Ishikawa (cell line): ENCODE data around the gene ASB4.

Experiments used
- CEBPB ChIP-seq: IDR thresholded peaks from 2 replicates; pipeline ENCODE4 v1.6.1; 2012
- CREB1 ChIP-seq: IDR thresholded peaks from 2 replicates; pipeline ENCODE4 v1.6.1; 2012; ENCODE audit warnings: low read depth
- EGR1 ChIP-seq: IDR thresholded peaks from 2 replicates; pipeline ENCODE4 v1.6.1; 2012
- EP300 ChIP-seq: IDR thresholded peaks from 2 replicates; pipeline ENCODE4 v1.6.1; 2012; ENCODE audit warnings: borderline replicate concordance
- FOXM1 ChIP-seq: IDR thresholded peaks from 2 replicates; pipeline ENCODE4 v1.6.1; 2012; ENCODE audit warnings: low read depth, borderline replicate concordance
- NFIC ChIP-seq: IDR thresholded peaks from 2 replicates; pipeline ENCODE4 v1.6.1; 2012
- RAD21 ChIP-seq: IDR thresholded peaks from 2 replicates; pipeline ENCODE4 v1.6.1; 2012; ENCODE audit warnings: low read depth
- TAF1 ChIP-seq: IDR thresholded peaks from 2 replicates; pipeline ENCODE4 v1.6.1; 2012; ENCODE audit warnings: low read depth, mild to moderate bottlenecking
- TCF12 ChIP-seq: IDR thresholded peaks from 2 replicates; pipeline ENCODE4 v1.6.1; 2012; ENCODE audit warnings: low read depth
- TEAD4 ChIP-seq: IDR thresholded peaks from 2 replicates; pipeline ENCODE4 v1.6.1; 2012
- YY1 ChIP-seq: IDR thresholded peaks from 2 replicates; pipeline ENCODE4 v1.6.1; 2012; ENCODE audit warnings: low read depth
- ZBTB7A ChIP-seq: IDR thresholded peaks from 2 replicates; pipeline ENCODE4 v1.6.1; 2012; ENCODE audit warnings: low read depth
- TF ChIP-seq, protein P1 (sequence below): IDR thresholded peaks from 2 replicates; pipeline ENCODE4 v1.6.1; 2012; ENCODE audit warnings: low read depth, mild to moderate bottlenecking
- TF ChIP-seq, protein P2 (sequence below): IDR thresholded peaks from 2 replicates; pipeline ENCODE4 v1.6.1; 2012
- TF ChIP-seq, protein P3 (sequence below): IDR thresholded peaks from 2 replicates; pipeline ENCODE4 v1.6.1; 2012

Gene ASB4

GRCh38 chr7:95517458-95517857 is 31.7 kb downstream of the ASB4 start:
- TF ChIP-seq CEBPB (no peak), CREB1 (no peak), EP300 (no peak), ZBTB7A (no peak), RAD21 (no peak), YY1 (no peak), NFIC (no peak)

DNA sequence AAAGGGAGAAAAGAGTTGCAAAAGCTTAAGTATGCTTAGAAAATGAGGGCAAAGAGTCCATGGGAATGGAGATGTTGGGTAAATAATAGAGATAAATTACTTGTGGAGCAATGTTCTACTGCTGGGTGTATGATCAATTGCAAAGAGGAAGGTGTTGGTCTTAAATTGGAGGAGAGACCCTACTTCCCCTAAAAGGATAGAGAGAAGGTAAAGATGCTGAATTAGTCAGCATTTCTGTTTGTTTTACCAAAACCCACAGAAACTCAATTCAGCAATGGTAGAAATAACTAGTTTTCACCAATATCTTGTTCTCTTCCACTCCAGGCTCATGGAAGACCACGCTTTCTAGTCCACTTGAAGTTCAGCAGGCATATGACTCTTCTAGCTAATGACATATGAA is 32.1 kb downstream of the ASB4 start:
- TF ChIP-seq CEBPB (no peak), ZBTB7A (no peak), NFIC (no peak), RAD21 (no peak), EGR1 (no peak), EP300 (no peak), TCF12 (no peak), TEAD4 (no peak), FOXM1 (no peak), TAF1 (no peak)
- TF ChIP-seq, protein P1, sequence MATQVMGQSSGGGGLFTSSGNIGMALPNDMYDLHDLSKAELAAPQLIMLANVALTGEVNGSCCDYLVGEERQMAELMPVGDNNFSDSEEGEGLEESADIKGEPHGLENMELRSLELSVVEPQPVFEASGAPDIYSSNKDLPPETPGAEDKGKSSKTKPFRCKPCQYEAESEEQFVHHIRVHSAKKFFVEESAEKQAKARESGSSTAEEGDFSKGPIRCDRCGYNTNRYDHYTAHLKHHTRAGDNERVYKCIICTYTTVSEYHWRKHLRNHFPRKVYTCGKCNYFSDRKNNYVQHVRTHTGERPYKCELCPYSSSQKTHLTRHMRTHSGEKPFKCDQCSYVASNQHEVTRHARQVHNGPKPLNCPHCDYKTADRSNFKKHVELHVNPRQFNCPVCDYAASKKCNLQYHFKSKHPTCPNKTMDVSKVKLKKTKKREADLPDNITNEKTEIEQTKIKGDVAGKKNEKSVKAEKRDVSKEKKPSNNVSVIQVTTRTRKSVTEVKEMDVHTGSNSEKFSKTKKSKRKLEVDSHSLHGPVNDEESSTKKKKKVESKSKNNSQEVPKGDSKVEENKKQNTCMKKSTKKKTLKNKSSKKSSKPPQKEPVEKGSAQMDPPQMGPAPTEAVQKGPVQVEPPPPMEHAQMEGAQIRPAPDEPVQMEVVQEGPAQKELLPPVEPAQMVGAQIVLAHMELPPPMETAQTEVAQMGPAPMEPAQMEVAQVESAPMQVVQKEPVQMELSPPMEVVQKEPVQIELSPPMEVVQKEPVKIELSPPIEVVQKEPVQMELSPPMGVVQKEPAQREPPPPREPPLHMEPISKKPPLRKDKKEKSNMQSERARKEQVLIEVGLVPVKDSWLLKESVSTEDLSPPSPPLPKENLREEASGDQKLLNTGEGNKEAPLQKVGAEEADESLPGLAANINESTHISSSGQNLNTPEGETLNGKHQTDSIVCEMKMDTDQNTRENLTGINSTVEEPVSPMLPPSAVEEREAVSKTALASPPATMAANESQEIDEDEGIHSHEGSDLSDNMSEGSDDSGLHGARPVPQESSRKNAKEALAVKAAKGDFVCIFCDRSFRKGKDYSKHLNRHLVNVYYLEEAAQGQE, result no peak
- TF ChIP-seq, protein P2, sequence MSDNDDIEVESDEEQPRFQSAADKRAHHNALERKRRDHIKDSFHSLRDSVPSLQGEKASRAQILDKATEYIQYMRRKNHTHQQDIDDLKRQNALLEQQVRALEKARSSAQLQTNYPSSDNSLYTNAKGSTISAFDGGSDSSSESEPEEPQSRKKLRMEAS, result no peak

GRCh38 chr7:95520136-95520535 is 34.4 kb downstream of the ASB4 start:
- TF ChIP-seq RAD21 (no peak), TEAD4 (no peak), CEBPB (no peak), EP300 (no peak), ZBTB7A (no peak), NFIC (no peak), CREB1 (no peak), FOXM1 (no peak), YY1 (no peak), TAF1 (no peak), TCF12 (no peak), EGR1 (no peak)
- TF ChIP-seq, protein P2, result no peak
- TF ChIP-seq, protein P3, sequence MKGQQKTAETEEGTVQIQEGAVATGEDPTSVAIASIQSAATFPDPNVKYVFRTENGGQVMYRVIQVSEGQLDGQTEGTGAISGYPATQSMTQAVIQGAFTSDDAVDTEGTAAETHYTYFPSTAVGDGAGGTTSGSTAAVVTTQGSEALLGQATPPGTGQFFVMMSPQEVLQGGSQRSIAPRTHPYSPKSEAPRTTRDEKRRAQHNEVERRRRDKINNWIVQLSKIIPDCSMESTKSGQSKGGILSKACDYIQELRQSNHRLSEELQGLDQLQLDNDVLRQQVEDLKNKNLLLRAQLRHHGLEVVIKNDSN, result no peak
- TF ChIP-seq, protein P1, result no peak

DNA sequence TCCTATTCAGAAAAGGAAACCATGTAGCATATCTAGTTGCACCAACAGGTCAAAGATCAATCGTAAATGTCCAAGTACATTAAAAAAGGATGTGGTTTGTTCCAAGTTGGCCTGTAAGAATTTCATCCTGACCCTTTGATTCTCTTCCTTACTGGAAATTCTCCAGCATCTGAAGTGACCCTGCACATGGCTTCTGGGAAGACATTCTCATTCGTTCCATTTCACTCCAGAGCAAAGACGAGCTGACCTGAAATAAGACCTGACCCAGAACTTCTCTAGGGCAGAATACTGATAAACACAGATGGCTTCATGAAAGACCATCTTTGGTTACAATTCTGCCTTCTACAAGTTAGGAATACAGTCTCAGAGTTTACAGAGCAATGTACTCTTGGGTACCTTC is 39.8 kb downstream of the ASB4 start:
- TF ChIP-seq TCF12 (no peak), FOXM1 (no peak), TAF1 (no peak), ZBTB7A (no peak), RAD21 (no peak), EGR1 (no peak), NFIC (no peak), CREB1 (no peak), YY1 (no peak), TEAD4 (no peak), EP300 (no peak), CEBPB (no peak)
- TF ChIP-seq, protein P2, result no peak
- TF ChIP-seq, protein P3, result no peak
- TF ChIP-seq, protein P1, result no peak
